Endodermal cell (in vitro differentiated cells): ENCODE measurements around the gene HEPHL1. TPM values are rescaled to one million over a fixed set of nuclear protein-coding genes. Genes with fewer than 3 reads are reported as not detected.

Source experiments
- DNase-seq: peaks from one replicate; pipeline ENCODE4 v3.0.0-alpha.2; 2017
- H3K27ac ChIP-seq: 2 replicates; pipeline ENCODE4 v1.5.1; 2013; ENCODE audit warnings: mild to moderate bottlenecking, low read depth, low read length, moderate library complexity
- H3K27me3 ChIP-seq: 2 replicates; pipeline ENCODE4 v1.6.1; 2013; ENCODE audit warnings: mild to moderate bottlenecking, low read length, moderate library complexity; ENCODE audit not compliant: insufficient read depth, control insufficient read depth, poor library complexity, severe bottlenecking
- H3K36me3 ChIP-seq: 2 replicates; pipeline ENCODE4 v1.7.0; 2013; ENCODE audit warnings: mild to moderate bottlenecking, low read length, moderate library complexity; ENCODE audit not compliant: control insufficient read depth, insufficient read depth
- H3K4me1 ChIP-seq: one replicate; pipeline ENCODE4 v1.7.0; 2013; ENCODE audit warnings: low read length; ENCODE audit not compliant: control insufficient read depth, insufficient read depth
- H3K4me3 ChIP-seq: 2 replicates; pipeline ENCODE4 v1.5.1; 2013; ENCODE audit warnings: mild to moderate bottlenecking, low read length, moderate library complexity
- H3K9ac ChIP-seq: 2 replicates; pipeline ENCODE4 v1.6.1; 2013; ENCODE audit warnings: mild to moderate bottlenecking, low read length, moderate library complexity; ENCODE audit not compliant: poor library complexity, severe bottlenecking; ENCODE audit errors: extremely low read depth
- H3K9me3 ChIP-seq: 2 replicates; pipeline ENCODE4 v1.6.1; 2013; ENCODE audit warnings: mild to moderate bottlenecking, low read length, moderate library complexity; ENCODE audit not compliant: control insufficient read depth
- H3K27ac Mint-ChIP-seq: 2 replicates; pipeline ENCODE4 v1.8.0; 2020; ENCODE audit warnings: mixed read lengths
- H3K27me3 Mint-ChIP-seq: 2 replicates; pipeline ENCODE4 v1.8.0; 2021; ENCODE audit warnings: mild to moderate bottlenecking, mixed read lengths; ENCODE audit not compliant: insufficient read depth
- H3K36me3 Mint-ChIP-seq: 2 replicates; pipeline ENCODE4 v1.8.0; 2020; ENCODE audit warnings: low read depth, mixed read lengths
- H3K4me1 Mint-ChIP-seq: 2 replicates; pipeline ENCODE4 v1.8.0; 2020; ENCODE audit warnings: mixed read lengths
- H3K4me3 Mint-ChIP-seq: 2 replicates; pipeline ENCODE4 v1.8.0; 2020; ENCODE audit warnings: mild to moderate bottlenecking, moderate library complexity, mixed read lengths
- H3K9me3 Mint-ChIP-seq: 2 replicates; pipeline ENCODE4 v1.8.0; 2020; ENCODE audit warnings: mild to moderate bottlenecking, mixed read lengths
- WGBS, 2 experiments: methylation state at CpG; one replicate each; pipeline versions ENCODE4 v1.1.5 to v1.1.7; 2013; ENCODE audit warnings: missing lambda C conversion rate in 2 of 2, mixed read lengths in 1 of 2; ENCODE audit not compliant: insufficient coverage in 1 of 2, insufficient read length in 1 of 2; 5-methylcytosine and 5-hydroxymethylcytosine counted together
- total RNA-seq, 2 donors: library from RNA; stranded (reverse); fragmentation: NEBNext Ultra II Directional in 1 of 2; extraction: Animal tissue kit (Norgen Biotek cat#: 25700) in 1 of 2; gene quantifications; 2 replicates in 1 of 2; 3 replicates in 1 of 2; pipeline ENCODE4 v1.2.1, GENCODE V29; 2021
- TF ChIP-seq, protein P1 (sequence below): fragments of 200-600 bp; sonication (generic); conservative IDR thresholded peaks from 2 replicates; pipeline ENCODE4 v1.5.0; 2021; ENCODE audit warnings: antibody characterized with exemption, mild to moderate bottlenecking

Gene HEPHL1
- total RNA-seq, 2 donors from 2014 or later = not detected

DNA sequence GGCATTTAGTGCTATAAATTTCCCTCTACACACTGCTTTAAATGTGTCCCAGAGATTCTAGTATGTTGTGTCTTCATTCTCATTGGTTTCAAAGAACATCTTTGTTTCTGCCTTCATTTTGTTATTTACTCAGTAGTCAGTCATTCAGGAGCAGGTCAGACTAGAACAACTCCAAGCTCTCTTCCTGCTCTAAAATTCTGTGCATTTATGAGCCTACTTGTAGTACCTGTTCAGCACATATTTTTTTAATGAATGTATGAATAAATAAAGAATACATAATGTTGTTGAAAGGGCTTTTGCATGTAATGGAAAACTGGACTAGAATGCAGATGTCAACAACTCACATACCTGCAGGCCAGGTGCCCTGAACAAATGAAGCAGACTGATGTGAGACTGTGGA lies 13.7 kb upstream of the HEPHL1 start:
- DNase-seq = no peak
- H3K4me1 Mint-ChIP-seq = no peaks in the 10 kb centered on the region
- Histone ChIP-seq H3K9me3 (no peaks in the 10 kb centered on the region), H3K4me1 (no peaks in the 10 kb centered on the region), H3K27me3 (peaks cover 6% of the 10 kb centered on the region), H3K9ac (no peak overlapping the region), H3K27ac (no peak overlapping the region), H3K36me3 (no peaks in the 10 kb centered on the region), H3K4me3 (no peak overlapping the region)
- H3K4me3 Mint-ChIP-seq = no peak overlapping the region
- no peaks in the 10 kb centered on the region for H3K9me3 Mint-ChIP-seq
- TF ChIP-seq, protein P1, sequence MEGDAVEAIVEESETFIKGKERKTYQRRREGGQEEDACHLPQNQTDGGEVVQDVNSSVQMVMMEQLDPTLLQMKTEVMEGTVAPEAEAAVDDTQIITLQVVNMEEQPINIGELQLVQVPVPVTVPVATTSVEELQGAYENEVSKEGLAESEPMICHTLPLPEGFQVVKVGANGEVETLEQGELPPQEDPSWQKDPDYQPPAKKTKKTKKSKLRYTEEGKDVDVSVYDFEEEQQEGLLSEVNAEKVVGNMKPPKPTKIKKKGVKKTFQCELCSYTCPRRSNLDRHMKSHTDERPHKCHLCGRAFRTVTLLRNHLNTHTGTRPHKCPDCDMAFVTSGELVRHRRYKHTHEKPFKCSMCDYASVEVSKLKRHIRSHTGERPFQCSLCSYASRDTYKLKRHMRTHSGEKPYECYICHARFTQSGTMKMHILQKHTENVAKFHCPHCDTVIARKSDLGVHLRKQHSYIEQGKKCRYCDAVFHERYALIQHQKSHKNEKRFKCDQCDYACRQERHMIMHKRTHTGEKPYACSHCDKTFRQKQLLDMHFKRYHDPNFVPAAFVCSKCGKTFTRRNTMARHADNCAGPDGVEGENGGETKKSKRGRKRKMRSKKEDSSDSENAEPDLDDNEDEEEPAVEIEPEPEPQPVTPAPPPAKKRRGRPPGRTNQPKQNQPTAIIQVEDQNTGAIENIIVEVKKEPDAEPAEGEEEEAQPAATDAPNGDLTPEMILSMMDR = no peak
- H3K27ac Mint-ChIP-seq = no peak overlapping the region
- no peaks in the 10 kb centered on the region for H3K36me3 Mint-ChIP-seq
- H3K27me3 Mint-ChIP-seq = peaks cover 7% of the 10 kb centered on the region

DNA sequence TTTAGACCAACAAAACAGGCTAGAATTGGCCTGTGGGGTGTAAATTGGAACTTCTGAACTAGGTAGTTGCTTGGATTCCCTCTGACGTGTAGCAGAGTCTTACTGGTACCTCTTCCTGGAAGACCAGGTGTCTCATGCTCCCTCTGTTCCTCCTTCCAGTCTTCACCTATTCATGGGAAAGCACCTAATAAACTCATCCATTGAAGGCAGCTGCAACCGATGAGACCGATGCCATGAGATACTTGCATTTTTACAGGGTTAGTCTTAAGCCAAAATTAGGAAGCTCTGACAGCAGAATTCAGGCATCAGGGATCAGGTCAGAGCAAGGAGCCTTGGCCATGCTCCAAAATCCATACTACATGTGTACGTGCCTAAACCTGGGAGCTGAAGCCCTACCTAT lies 13.2 kb upstream of the HEPHL1 start:
- Histone ChIP-seq H3K27me3 (peaks cover 6% of the 10 kb centered on the region), H3K9me3 (no peaks in the 10 kb centered on the region), H3K36me3 (no peaks in the 10 kb centered on the region), H3K4me3 (no peak overlapping the region), H3K4me1 (no peaks in the 10 kb centered on the region), H3K27ac (no peak overlapping the region), H3K9ac (no peak overlapping the region)
- H3K4me1 Mint-ChIP-seq = no peaks in the 10 kb centered on the region
- H3K27me3 Mint-ChIP-seq = peaks cover 7% of the 10 kb centered on the region
- H3K4me3 Mint-ChIP-seq = no peak overlapping the region
- H3K9me3 Mint-ChIP-seq = no peaks in the 10 kb centered on the region
- DNase-seq = no peak
- no peak overlapping the region for H3K27ac Mint-ChIP-seq
- TF ChIP-seq, protein P1 = no peak
- 70 to 94% methylated on average over 3 to 4 of the region's 4 CpGs for WGBS, 2 experiments
- H3K36me3 Mint-ChIP-seq = no peaks in the 10 kb centered on the region

DNA sequence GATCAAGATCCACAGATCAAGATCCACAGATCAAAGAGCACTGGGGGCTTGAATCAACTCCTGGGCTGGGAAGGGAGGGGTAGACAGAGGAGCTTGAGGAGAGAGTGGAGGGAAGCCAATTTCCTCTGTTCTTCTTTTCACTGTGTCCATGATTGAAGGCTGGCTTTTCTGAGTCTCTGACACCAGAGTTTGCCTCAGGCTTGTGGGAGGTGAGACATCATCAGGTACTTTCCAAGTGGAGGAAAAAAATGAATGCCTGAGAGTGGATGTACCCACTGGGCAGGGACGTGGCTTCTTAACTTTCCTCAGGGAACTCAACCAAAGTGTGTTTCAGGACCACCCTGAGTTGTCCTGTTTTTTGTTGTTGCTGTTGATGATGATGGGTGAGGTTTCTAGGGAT lies 11.0 kb upstream of the HEPHL1 start:
- H3K36me3 ChIP-seq = no peaks in the 10 kb centered on the region
- no peak overlapping the region for H3K27ac ChIP-seq
- DNase-seq = no peak
- no peak overlapping the region for H3K27ac Mint-ChIP-seq
- H3K4me3 ChIP-seq = no peak overlapping the region
- H3K36me3 Mint-ChIP-seq = no peaks in the 10 kb centered on the region
- H3K27me3 ChIP-seq = peaks cover 6% of the 10 kb centered on the region
- H3K27me3 Mint-ChIP-seq = peaks cover 7% of the 10 kb centered on the region
- WGBS, 2 experiments = 86% methylated on average over 1 of the region's 1 CpG; no CpG with 5 or more reads in 1 of the 2 experiments
- no peak overlapping the region for H3K4me3 Mint-ChIP-seq
- H3K9me3 Mint-ChIP-seq = peaks cover 12% of the 10 kb centered on the region
- H3K4me1 ChIP-seq = no peaks in the 10 kb centered on the region
- no peaks in the 10 kb centered on the region for H3K4me1 Mint-ChIP-seq
- TF ChIP-seq, protein P1 = no peak
- H3K9me3 ChIP-seq = peaks cover 5% of the 10 kb centered on the region
- H3K9ac ChIP-seq = no peak overlapping the region
